Measurements from ENCODE around the gene CLUH. TPM values are rescaled to one million over a fixed set of nuclear protein-coding genes. Genes with fewer than 3 reads are reported as not detected.
"Not testable (repeated sequence)": the region's sequence is repeated elsewhere in the genome, so short reads cannot be mapped to it uniquely, and the experiment has no call there.

Gene CLUH
- total RNA-seq, 1 donor from 2014 or later = 36.0 TPM

GRCh38 chr17:2701996-2702741 lies 9.4 kb downstream of the CLUH start:
- Mint-ChIP-seq H3K9me3 (ENCODE audit: low read depth) (no peaks in the 10 kb centered on the region), H3K4me3 (ENCODE audit: unreplicated experiment) (no peak overlapping the region), H3K36me3 (ENCODE audit: low read depth) (peaks cover 1% of the 10 kb centered on the region), H3K27ac (ENCODE audit: unreplicated experiment) (no peak overlapping the region), H3K27me3 (ENCODE audit: low read depth) (no peaks in the 10 kb centered on the region), H3K4me1 (ENCODE audit: low read depth) (peaks cover 7% of the 10 kb centered on the region)
- peak; percentile 44 for DNase-seq (ENCODE audit: low spot score)
- TF ChIP-seq, protein P1, sequence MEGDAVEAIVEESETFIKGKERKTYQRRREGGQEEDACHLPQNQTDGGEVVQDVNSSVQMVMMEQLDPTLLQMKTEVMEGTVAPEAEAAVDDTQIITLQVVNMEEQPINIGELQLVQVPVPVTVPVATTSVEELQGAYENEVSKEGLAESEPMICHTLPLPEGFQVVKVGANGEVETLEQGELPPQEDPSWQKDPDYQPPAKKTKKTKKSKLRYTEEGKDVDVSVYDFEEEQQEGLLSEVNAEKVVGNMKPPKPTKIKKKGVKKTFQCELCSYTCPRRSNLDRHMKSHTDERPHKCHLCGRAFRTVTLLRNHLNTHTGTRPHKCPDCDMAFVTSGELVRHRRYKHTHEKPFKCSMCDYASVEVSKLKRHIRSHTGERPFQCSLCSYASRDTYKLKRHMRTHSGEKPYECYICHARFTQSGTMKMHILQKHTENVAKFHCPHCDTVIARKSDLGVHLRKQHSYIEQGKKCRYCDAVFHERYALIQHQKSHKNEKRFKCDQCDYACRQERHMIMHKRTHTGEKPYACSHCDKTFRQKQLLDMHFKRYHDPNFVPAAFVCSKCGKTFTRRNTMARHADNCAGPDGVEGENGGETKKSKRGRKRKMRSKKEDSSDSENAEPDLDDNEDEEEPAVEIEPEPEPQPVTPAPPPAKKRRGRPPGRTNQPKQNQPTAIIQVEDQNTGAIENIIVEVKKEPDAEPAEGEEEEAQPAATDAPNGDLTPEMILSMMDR (IDR thresholded peaks at IDR 0.05) = no peak

- TF ChIP-seq, protein P1 (IDR thresholded peaks at IDR 0.05) = no peak
- H3K4me1 Mint-ChIP-seq (ENCODE audit: low read depth) = peaks cover 7% of the 10 kb centered on the region
- H3K4me3 Mint-ChIP-seq (ENCODE audit: unreplicated experiment) = no peak overlapping the region
- DNase-seq (ENCODE audit: low spot score) = peak; percentile 92
- H3K27ac Mint-ChIP-seq (ENCODE audit: unreplicated experiment) = no peak overlapping the region
- no peaks in the 10 kb centered on the region for H3K27me3 Mint-ChIP-seq (ENCODE audit: low read depth)
- H3K36me3 Mint-ChIP-seq (ENCODE audit: low read depth) = peaks cover 5% of the 10 kb centered on the region
- H3K9me3 Mint-ChIP-seq (ENCODE audit: low read depth) = no peaks in the 10 kb centered on the region
These were observed 10.2 kb downstream of the CLUH start for GRCh38 chr17:2701161-2701995.

DNA sequence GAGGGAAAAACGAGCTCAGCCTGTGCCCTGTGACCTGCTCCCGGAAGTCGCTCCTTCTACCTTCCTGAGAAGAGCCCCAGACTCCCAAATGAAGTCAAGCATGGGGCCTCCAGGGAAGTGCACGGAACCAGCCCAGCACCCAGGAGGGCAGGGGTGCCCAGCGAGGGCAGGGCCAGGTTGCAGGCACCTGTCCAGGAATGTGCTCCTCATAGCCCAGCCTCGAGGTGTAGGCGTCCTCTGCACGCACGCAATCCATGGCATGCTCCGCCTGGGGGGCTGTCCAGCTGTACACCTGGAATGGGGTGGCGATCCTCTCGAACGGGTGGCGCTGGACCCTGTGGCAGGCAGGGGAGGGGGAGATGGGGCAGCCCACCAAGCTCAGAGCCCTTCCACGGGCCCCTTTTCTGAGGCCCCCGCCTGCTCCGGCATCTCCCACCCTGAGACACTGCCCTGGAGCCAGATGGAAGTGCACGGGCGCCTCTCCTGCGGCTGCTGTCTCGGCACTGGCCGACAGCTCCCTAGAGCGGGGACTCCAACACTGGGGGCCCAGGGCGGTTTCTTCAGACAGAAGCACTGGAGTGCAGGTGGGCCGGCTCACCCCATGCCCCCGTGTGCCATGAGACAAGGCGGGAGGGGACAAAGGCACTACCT lies 10.9 kb downstream of the CLUH start:
- peak; percentile 89 for DNase-seq (ENCODE audit: low spot score)
- peaks cover 6% of the 10 kb centered on the region for H3K4me1 Mint-ChIP-seq (ENCODE audit: low read depth)
- H3K36me3 Mint-ChIP-seq (ENCODE audit: low read depth) = peaks cover 5% of the 10 kb centered on the region
- H3K27ac Mint-ChIP-seq (ENCODE audit: unreplicated experiment) = no peak overlapping the region
- no peak overlapping the region for H3K4me3 Mint-ChIP-seq (ENCODE audit: unreplicated experiment)
- TF ChIP-seq, protein P1 (IDR thresholded peaks at IDR 0.05) = no peak
- H3K27me3 Mint-ChIP-seq (ENCODE audit: low read depth) = no peaks in the 10 kb centered on the region
- H3K9me3 Mint-ChIP-seq (ENCODE audit: low read depth) = no peaks in the 10 kb centered on the region

DNA sequence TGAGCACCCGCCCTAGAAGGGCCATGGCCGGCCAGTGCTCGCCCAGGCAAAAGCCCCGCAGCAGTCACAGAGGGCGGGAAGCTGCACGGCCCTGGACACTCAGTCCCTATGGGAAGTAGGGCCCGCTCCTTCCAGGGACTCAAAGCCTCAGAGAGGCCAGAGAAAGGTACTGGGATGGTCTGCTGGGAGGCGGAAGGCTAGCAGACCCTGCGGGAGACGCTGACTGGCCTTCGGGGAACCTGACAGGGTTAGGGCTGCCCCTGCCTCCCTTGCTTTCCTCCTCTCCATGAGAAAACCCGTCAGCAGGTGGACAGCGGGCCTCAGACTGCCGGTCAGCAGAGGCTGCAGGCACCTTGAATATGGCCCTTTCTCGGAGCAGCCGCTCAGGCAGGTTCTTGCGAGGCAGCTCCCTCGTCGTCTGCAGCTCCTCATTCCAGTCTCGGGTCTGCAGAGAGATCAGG lies 11.5 kb downstream of the CLUH start:
- Mint-ChIP-seq H3K4me3 (ENCODE audit: unreplicated experiment) (no peak overlapping the region), H3K27me3 (ENCODE audit: low read depth) (no peaks in the 10 kb centered on the region), H3K9me3 (ENCODE audit: low read depth) (no peaks in the 10 kb centered on the region), H3K4me1 (ENCODE audit: low read depth) (peaks cover under 1% of the 10 kb centered on the region), H3K36me3 (ENCODE audit: low read depth) (peaks cover 5% of the 10 kb centered on the region), H3K27ac (ENCODE audit: unreplicated experiment) (no peak overlapping the region)
- TF ChIP-seq, protein P1 (IDR thresholded peaks at IDR 0.05) = no peak
- peak; percentile 81 for DNase-seq (ENCODE audit: low spot score)

GRCh38 chr17:2699216-2699805 lies 12.3 kb downstream of the CLUH start:
- H3K4me3 Mint-ChIP-seq (ENCODE audit: unreplicated experiment); H3K27me3 Mint-ChIP-seq (ENCODE audit: low read depth); H3K36me3 Mint-ChIP-seq (ENCODE audit: low read depth); H3K9me3 Mint-ChIP-seq (ENCODE audit: low read depth); H3K27ac Mint-ChIP-seq (ENCODE audit: unreplicated experiment); H3K4me1 Mint-ChIP-seq (ENCODE audit: low read depth): not testable (repeated sequence)
- DNase-seq (ENCODE audit: low spot score) = peak; percentile 40

Data from chondrocyte (in vitro differentiated cells).